Hepatocyte (in vitro differentiated cells): ENCODE data around the gene LGALS7B. TPM values are rescaled to one million over a fixed set of nuclear protein-coding genes. Genes with fewer than 3 reads are reported as not detected.

Source experiments
- DNase-seq: peaks from one replicate; pipeline ENCODE4 v3.0.0-alpha.2; 2016; ENCODE audit warnings: low spot score
- H2AFZ ChIP-seq: fragments of 200-600 bp; sonication (generic); 2 replicates; pipeline ENCODE4 v1.6.0; 2016; ENCODE audit warnings: antibody characterized with exemption, mild to moderate bottlenecking
- H3K27ac ChIP-seq: fragments of 200-600 bp; sonication (generic); 2 replicates; pipeline ENCODE4 v1.5.1; 2016; ENCODE audit warnings: mild to moderate bottlenecking
- H3K27me3 ChIP-seq: fragments of 200-600 bp; sonication (generic); 2 replicates; pipeline ENCODE4 v1.6.1; 2016
- H3K36me3 ChIP-seq: fragments of 200-600 bp; sonication (generic); replicated peaks from 2 replicates; pipeline ENCODE4 v1.5.1; 2016; ENCODE audit warnings: low read depth; ENCODE audit not compliant: insufficient read depth
- H3K4me1 ChIP-seq: fragments of 200-600 bp; sonication (generic); 2 replicates; pipeline ENCODE4 v1.5.1; 2016; ENCODE audit warnings: mild to moderate bottlenecking, moderate library complexity; ENCODE audit not compliant: insufficient read depth
- H3K4me2 ChIP-seq: fragments of 200-600 bp; sonication (generic); 2 replicates; pipeline ENCODE4 v1.6.0; 2016
- H3K4me3 ChIP-seq: fragments of 200-600 bp; sonication (generic); 2 replicates; pipeline ENCODE4 v1.5.1; 2016; ENCODE audit warnings: mild to moderate bottlenecking
- H3K79me2 ChIP-seq: fragments of 200-600 bp; sonication (generic); 2 replicates; pipeline ENCODE4 v1.6.0; 2017; ENCODE audit warnings: mild to moderate bottlenecking
- H3K9me2 ChIP-seq: fragments of 200-600 bp; sonication (generic); replicated peaks from 2 replicates; pipeline ENCODE4 v1.6.0; 2017; ENCODE audit warnings: mild to moderate bottlenecking; ENCODE audit not compliant: insufficient read depth
- H3K9me3 ChIP-seq: fragments of 200-600 bp; sonication (generic); 2 replicates; pipeline ENCODE4 v1.5.1; 2016; ENCODE audit warnings: low read depth, mild to moderate bottlenecking
- H4K20me1 ChIP-seq: fragments of 200-600 bp; sonication (generic); 2 replicates; pipeline ENCODE4 v1.6.0; 2016; ENCODE audit warnings: mild to moderate bottlenecking; ENCODE audit not compliant: insufficient read depth, poor library complexity, severe bottlenecking
- CTCF ChIP-seq: fragments of 200-600 bp; sonication (generic); IDR thresholded peaks from 2 replicates; pipeline ENCODE4 v1.5.1; 2016; ENCODE audit warnings: antibody characterized with exemption, mild to moderate bottlenecking; ENCODE audit not compliant: poor library complexity
- EZH2 ChIP-seq: fragments of 200-600 bp; sonication (generic); IDR thresholded peaks from 2 replicates; pipeline ENCODE4 v1.6.1; 2016; ENCODE audit warnings: antibody characterized with exemption, mild to moderate bottlenecking, borderline replicate concordance
- EZH2phosphoT487 ChIP-seq: fragments of 200-600 bp; sonication (generic); IDR thresholded peaks from one replicate; pipeline ENCODE4 v1.6.1; 2018; ENCODE audit warnings: antibody characterized with exemption, mild to moderate bottlenecking, low read depth, moderate library complexity; ENCODE audit not compliant: unreplicated experiment, severe bottlenecking
- WGBS: methylation state at CpG from one replicate; pipeline ENCODE4 v1.1.6; 2016; ENCODE audit warnings: low lambda C conversion rate; ENCODE audit errors: missing lambda C conversion rate; 5-methylcytosine and 5-hydroxymethylcytosine counted together
- polyA plus RNA-seq: library from polyadenylated mRNA; unstranded; fragments of >200 nt; fragmentation: Nextera tagmentation; extraction: Ambion mirVana; gene quantifications from 2 replicates; pipeline ENCODE4 v1.2.1, GENCODE V29; 2016
- total RNA-seq: library from RNA; depleted of rRNA; stranded (reverse); fragments of >200 nt; gene quantifications from 2 replicates; pipeline ENCODE4 v1.2.3, GENCODE V29; 2014

Gene LGALS7B
- total and polyA plus RNA-seq, 2 experiments from 2014 or later: not detected

- WGBS: 79% methylated on average over 4 of the region's 4 CpGs
- Histone ChIP-seq H3K4me3 (no peak overlapping the region), H3K36me3 (no peaks in the 10 kb centered on the region)
Measured at GRCh38 chr19:38830039-38830733, 41.2 kb downstream of the LGALS7B start.

DNA sequence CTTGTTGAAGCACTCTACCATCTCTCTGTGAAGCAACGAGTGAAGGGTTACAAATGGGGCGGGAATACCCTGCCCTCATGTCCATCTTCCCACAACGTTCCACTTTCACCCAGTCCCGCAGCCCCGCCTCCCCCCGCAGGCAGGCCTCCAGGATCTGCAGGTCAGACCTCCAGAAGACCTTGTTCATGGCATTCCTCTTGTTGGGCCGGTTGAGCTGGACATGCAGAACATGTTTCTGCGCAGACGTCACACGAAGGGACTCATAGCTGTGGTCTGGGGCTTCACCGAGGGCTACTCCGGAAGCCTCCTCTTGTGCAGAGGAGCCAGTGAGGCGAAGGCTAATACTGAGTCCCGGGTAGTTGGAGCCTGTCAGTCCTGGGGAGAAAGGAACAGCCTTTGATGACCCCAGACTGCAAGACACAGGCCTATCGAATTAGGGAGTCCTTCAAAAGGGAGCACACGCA lies 42.2 kb downstream of the LGALS7B start:
- H3K9me2 ChIP-seq: no peaks in the 10 kb centered on the region
- H3K36me3 ChIP-seq: no peaks in the 10 kb centered on the region
- peak; percentile 80 for DNase-seq
- peak overlapping the region; percentile 92 for H3K27ac ChIP-seq
- no peaks in the 10 kb centered on the region for H3K9me3 ChIP-seq
- TF ChIP-seq CTCF (no peak), EZH2 (no peak), EZH2phosphoT487 (no peak)
- peak overlapping the region; percentile 24 for H3K4me3 ChIP-seq
- peaks cover 22% of the 10 kb centered on the region for H3K4me1 ChIP-seq
- WGBS: 13% methylated on average over 16 of the region's 16 CpGs
- H3K79me2 ChIP-seq: peaks cover 39% of the 10 kb centered on the region
- peak overlapping the region; percentile 32 for H2AFZ ChIP-seq
- H3K4me2 ChIP-seq: peak overlapping the region; percentile 77
- no peaks in the 10 kb centered on the region for H3K27me3 ChIP-seq
- no peaks in the 10 kb centered on the region for H4K20me1 ChIP-seq

More at GRCh38 chr19:38830039-38830733, 41.2 kb downstream of the LGALS7B start:
- H3K27me3 ChIP-seq: no peaks in the 10 kb centered on the region
- DNase-seq: no peak
- peaks cover 25% of the 10 kb centered on the region for H3K4me1 ChIP-seq
- no peaks in the 10 kb centered on the region for H3K9me2 ChIP-seq
- peak overlapping the region; percentile 92 for H3K27ac ChIP-seq
- no peak overlapping the region for H2AFZ ChIP-seq
- TF ChIP-seq EZH2 (no peak), CTCF (no peak), EZH2phosphoT487 (no peak)
- H3K79me2 ChIP-seq: peaks cover 39% of the 10 kb centered on the region
- no peaks in the 10 kb centered on the region for H4K20me1 ChIP-seq
- H3K4me2 ChIP-seq: peak overlapping the region; percentile 77
- no peaks in the 10 kb centered on the region for H3K9me3 ChIP-seq

DNA sequence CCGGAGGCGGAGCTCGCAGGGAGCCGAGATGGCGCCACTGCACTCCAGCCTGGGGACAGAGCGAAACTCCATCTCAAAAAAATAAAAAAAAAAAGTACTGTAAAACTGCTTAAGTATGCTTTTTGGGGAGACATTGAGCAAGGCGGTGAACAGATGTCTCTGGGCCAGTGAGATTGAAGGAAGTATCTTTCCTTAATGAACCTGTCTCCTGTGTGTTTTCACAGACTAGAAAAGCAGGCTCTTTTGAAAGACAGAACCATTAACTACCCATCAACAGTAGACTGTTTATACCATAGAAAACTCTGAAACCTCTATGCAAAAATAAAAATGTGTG lies 44.1 kb downstream of the LGALS7B start:
- Histone ChIP-seq H3K9me3 (no peaks in the 10 kb centered on the region), H3K79me2 (peaks cover 25% of the 10 kb centered on the region), H3K27ac (peak overlapping the region; percentile 88), H3K27me3 (no peaks in the 10 kb centered on the region), H3K4me3 (no peak overlapping the region), H3K36me3 (no peaks in the 10 kb centered on the region), H3K4me2 (no peak overlapping the region), H4K20me1 (no peaks in the 10 kb centered on the region), H2AFZ (no peak overlapping the region), H3K9me2 (no peaks in the 10 kb centered on the region), H3K4me1 (peaks cover 32% of the 10 kb centered on the region)
- TF ChIP-seq EZH2phosphoT487 (no peak), EZH2 (no peak), CTCF (no peak)
- DNase-seq: no peak
- WGBS: 96% methylated on average over 7 of the region's 7 CpGs
